GM18868 (cell line): ENCODE data around the gene ACSBG1.

Source experiments
- ATAC-seq: cut with Tn5 transposase; IDR thresholded peaks from one replicate; pipeline ENCODE4 v1.9.1; 2021; ENCODE audit warnings: mild to moderate bottlenecking, moderate library complexity; ENCODE audit not compliant: unreplicated experiment

ACSBG1 gene

GRCh38 chr15:78223396-78224022, 10.9 kb downstream of the ACSBG1 start:
- ATAC-seq: no peak

- ATAC-seq: no peak
These were observed 11.5 kb downstream of the ACSBG1 start for GRCh38 chr15:78222745-78223395.

GRCh38 chr15:78220713-78221112, 13.7 kb downstream of the ACSBG1 start:
- ATAC-seq: no peak

- ATAC-seq: no peak
These were observed 17.9 kb downstream of the ACSBG1 start for GRCh38 chr15:78216276-78217104.

GRCh38 chr15:78213956-78214355, 20.4 kb downstream of the ACSBG1 start:
- no peak for ATAC-seq

GRCh38 chr15:78213425-78213750, 21.0 kb downstream of the ACSBG1 start:
- no peak for ATAC-seq

GRCh38 chr15:78212546-78213424, 21.6 kb downstream of the ACSBG1 start:
- ATAC-seq: no peak

GRCh38 chr15:78212008-78212407, 22.4 kb downstream of the ACSBG1 start:
- ATAC-seq: no peak

- ATAC-seq: no peak
These were observed 23.0 kb downstream of the ACSBG1 start for GRCh38 chr15:78211189-78211921.

- no peak for ATAC-seq
These were observed 24.0 kb downstream of the ACSBG1 start for GRCh38 chr15:78210349-78210717.

GRCh38 chr15:78209646-78210348, 24.6 kb downstream of the ACSBG1 start:
- ATAC-seq: no peak

GRCh38 chr15:78208887-78209645, 25.3 kb downstream of the ACSBG1 start:
- no peak for ATAC-seq

GRCh38 chr15:78208341-78208844, 26.0 kb downstream of the ACSBG1 start:
- no peak for ATAC-seq

GRCh38 chr15:78207641-78208340, 26.6 kb downstream of the ACSBG1 start:
- no peak for ATAC-seq

- no peak for ATAC-seq
These were observed 27.3 kb downstream of the ACSBG1 start for GRCh38 chr15:78207110-78207458.

- no peak for ATAC-seq
These were observed 27.8 kb downstream of the ACSBG1 start for GRCh38 chr15:78206326-78207109.

- no peak for ATAC-seq
These were observed 28.5 kb downstream of the ACSBG1 start for GRCh38 chr15:78205856-78206255.

GRCh38 chr15:78205337-78205736, 29.0 kb downstream of the ACSBG1 start:
- no peak for ATAC-seq
